GM19468 (cell line): ENCODE measurements around the gene C10orf90.

Experiments used
- ATAC-seq: cut with Tn5 transposase; IDR thresholded peaks from one replicate; pipeline ENCODE4 v1.9.1; 2021; ENCODE audit warnings: mild to moderate bottlenecking, moderate library complexity, moderate number of reproducible peaks; ENCODE audit not compliant: unreplicated experiment; ENCODE audit errors: extremely low read depth

The C10orf90 gene

GRCh38 chr10:126674741-126675515, 4.4 kb upstream of the C10orf90 start:
- no peak for ATAC-seq

DNA sequence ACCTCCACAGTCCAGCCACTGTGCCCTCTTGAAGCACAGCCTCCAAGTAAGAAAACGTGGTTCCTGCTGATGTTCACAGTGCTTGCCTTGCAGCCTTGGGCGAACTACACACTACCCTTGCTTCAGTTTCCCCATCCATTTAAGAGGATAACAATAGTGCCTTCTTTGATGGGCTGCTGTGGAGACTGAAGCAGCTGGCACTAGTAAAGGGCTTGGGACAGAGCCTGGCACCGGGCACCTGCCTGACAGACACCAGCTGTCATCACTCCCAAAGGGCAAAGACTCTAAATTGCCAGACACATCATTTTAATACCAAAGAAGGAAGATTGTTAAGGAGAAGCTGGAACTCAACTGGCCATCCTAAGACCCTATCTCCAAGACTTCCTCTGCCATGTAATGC, 3.1 kb upstream of the C10orf90 start:
- ATAC-seq = no peak

DNA sequence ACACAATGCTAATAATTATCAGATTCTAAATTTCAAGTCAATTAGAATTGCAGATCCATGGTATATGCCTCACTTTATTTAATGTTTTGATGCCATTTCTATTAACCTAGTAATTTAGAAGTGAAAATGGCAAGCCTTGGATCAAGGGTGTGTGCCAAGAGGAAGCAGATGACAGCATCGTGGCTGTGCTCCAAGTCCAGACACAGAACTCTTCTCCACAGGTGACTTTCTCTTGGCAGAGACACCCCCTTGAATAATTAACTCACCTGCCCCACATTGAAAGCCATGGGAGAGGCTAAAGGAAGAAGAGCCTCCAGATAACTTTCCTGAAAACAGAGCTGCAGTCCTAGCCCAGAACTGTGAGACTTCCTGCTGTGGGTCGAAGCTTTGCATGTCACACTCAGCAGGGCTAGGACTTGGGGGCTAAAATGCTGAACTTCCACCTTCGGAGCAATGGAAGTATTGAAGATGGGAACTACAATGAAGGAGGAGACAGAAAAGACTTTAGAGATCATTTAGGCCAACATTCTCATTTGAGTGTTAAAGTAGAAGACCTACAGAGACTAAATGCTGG, 996 bp upstream of the C10orf90 start:
- no peak for ATAC-seq

DNA sequence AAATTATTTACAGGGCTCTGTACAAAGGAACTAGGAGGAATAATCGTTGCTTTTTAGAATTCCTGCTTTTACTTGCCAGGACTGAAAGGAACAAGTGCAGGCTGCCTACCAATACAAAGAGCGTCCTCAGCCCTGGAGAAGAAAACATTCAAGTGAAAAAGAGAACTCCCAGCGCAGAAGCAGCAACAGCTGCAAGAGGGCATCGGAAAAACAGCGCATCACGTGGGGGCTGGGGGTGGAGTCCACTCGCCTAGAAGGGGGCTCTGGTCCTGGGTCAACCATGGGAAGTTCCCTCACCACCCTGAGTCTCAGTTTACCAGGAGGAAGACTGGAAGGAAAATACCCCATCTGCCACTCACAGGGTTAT, 385 bp upstream of the C10orf90 start:
- ATAC-seq = no peak

- no peak for ATAC-seq
Measured at GRCh38 chr10:126669168-126669567, 1.3 kb downstream of the C10orf90 start.

GRCh38 chr10:126668505-126668904, 2.0 kb downstream of the C10orf90 start:
- ATAC-seq = no peak

GRCh38 chr10:126667568-126667967, 2.9 kb downstream of the C10orf90 start:
- ATAC-seq = no peak

DNA sequence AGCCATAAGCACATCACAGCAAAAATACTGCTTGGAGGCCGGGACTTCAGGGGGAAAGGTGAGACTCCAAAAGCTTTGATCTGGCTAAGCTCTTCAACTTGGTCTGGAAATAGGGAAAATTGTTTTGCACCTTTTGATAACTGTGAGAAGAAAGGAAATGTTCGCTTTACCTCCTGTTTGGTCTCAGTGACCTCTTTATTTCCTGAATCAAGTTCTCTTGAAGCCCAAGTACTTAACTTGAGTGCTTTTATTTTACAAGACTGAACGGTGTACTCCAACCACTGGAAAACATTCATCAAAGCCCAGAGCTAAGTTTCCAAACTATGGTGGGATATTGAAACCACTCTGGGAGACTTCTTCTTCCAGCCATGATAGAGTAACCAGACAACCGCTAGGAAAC, 5.3 kb downstream of the C10orf90 start:
- no peak for ATAC-seq

DNA sequence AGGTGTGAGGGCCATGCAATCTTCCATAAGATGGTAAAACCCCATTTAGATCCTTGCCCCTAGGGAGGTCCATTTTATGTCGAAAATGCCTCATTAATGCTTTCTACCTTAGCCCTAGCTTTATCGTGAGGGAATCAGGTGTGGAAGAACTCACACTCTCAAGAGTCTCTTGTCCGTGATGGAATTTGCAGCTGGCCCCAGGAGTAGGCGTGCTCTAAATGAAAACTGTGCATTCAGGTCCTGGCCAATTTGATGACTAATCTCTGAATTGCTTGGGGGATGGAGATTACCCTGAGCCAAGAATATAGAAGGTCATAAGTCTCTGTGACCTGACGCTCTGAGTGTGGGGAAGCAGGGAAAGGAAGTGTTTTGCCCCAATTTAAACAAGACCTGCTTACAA, 6.6 kb downstream of the C10orf90 start:
- ATAC-seq = no peak

DNA sequence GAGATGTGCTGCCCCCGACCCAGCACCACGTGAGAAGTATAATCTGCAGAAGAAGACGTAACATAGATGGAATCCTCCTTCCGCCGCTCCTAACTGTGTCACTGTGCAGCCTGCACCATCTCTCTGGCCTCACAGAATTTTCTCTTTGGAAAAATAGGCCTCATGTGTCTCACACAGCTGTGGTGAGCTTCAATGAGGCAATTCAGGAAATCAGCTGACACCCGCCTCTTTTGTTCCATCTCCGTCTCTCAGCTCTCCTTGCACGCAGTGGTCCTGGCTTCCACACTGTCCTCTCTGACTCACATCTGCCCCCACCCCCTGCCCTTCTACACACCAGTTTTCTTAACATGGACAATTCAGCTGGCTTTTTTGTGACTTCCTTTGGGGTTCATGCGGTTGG, 7.2 kb downstream of the C10orf90 start:
- ATAC-seq = no peak

- no peak for ATAC-seq
Measured at GRCh38 chr10:126661841-126662515, 8.5 kb downstream of the C10orf90 start.

- ATAC-seq = no peak
Measured at GRCh38 chr10:126661356-126661755, 9.1 kb downstream of the C10orf90 start.

GRCh38 chr10:126659750-126660149, 10.7 kb downstream of the C10orf90 start:
- no peak for ATAC-seq

GRCh38 chr10:126658928-126659327, 11.6 kb downstream of the C10orf90 start:
- no peak for ATAC-seq

- ATAC-seq = no peak
Measured at GRCh38 chr10:126654579-126654978, 15.9 kb downstream of the C10orf90 start.

- no peak for ATAC-seq
Measured at GRCh38 chr10:126651467-126651866, 19.0 kb downstream of the C10orf90 start.

- no peak for ATAC-seq
Measured at GRCh38 chr10:126650161-126650560, 20.3 kb downstream of the C10orf90 start.

DNA sequence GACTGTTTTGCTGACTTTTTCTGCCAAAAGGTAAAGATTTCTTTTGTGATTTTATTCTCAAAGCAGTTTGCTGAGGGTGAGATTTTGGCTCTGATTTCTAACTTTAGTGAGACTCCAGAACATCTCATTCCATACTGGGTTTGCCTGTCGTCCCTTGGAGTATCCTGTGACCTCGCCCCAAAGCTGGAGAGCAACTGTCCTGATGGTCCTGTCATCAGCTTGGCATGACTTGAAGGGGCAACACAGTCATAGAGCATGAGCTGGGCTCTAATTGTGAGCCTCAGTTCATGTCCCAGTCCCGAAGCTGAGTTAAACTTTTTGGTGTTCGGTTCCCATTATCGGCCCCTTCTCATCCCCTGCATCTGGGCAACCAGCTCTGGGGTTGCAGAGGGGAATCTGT, 23.4 kb downstream of the C10orf90 start:
- no peak for ATAC-seq

DNA sequence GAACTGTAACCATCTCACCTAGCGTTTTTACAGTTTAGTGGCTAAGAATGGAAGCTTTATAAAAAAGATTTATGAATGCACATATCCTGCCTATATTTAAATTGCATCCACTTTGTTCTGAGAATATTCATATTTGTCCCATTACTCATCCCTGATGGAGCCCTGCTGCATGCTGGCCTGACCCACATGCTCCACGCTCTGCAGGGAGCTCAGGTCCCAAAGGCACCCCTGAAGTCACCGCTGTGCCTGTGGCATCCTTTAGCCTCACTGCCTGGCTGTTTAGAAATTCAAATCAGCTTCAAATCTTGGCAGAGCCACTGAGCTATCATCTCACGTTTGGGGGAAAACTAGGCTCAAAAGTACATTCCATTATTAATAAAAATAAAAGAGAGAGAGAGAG, 24.4 kb downstream of the C10orf90 start:
- no peak for ATAC-seq

DNA sequence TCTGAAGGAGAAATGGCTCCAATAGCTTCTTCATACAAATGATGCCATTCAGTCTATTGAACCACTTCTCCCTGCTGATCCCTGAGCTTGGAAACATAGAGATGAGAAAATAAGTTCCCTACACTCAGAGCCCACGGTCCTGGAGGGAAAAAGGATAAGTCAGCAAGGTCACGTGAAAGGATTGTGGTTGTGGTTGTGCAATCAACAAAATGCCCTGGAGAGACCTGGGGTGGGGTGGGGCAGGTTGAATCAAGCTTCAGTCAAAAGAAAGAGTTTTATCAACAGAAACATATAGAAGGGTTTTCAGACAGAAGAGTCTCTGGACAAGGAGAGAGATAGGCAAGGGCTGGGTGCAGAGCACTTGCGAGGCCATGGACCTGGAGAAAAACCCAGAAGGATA, 30.1 kb downstream of the C10orf90 start:
- ATAC-seq = no peak

DNA sequence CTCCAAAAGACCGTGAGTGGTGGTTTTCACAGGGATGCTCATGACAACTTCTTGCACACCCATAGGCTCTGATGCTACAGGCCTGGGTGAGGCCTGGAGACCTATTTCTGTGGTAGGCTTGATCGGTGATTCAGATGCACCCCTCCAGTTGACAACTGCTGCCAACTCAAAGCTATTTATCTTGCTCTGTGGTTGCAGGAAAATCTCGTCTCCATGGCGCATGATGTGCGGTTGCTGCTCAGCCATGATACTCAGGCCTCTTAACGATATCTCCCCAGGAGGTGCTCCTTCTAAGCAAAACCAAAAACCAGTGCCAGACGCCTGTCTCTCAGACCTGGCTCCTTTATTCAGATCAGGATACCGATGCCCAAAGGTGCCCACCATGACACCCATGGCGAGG, 31.4 kb downstream of the C10orf90 start:
- ATAC-seq = no peak

GRCh38 chr10:126638542-126638941, 32.0 kb downstream of the C10orf90 start:
- no peak for ATAC-seq
